MM.1S (cell line): ENCODE data around the gene SLC7A1.

Source experiments
- CTCF ChIP-seq: fragments of 300-600 bp; sonication (generic); IDR thresholded peaks from 2 replicates; pipeline ENCODE4 v1.5.1; 2016; ENCODE audit warnings: antibody characterized with exemption, low read length, mixed read lengths
- EZH2 ChIP-seq: fragments of 300-600 bp; sonication (generic); optimal IDR thresholded peaks from 2 replicates; pipeline ENCODE3; 2017; ENCODE audit warnings: low read depth, mild to moderate bottlenecking, antibody characterized with exemption, low read length, mixed read lengths
- EZH2phosphoT487 ChIP-seq: fragments of 300-600 bp; sonication (generic); IDR thresholded peaks from 2 replicates; pipeline ENCODE4 v1.6.1; 2018; ENCODE audit warnings: antibody characterized with exemption, low read length

- TF ChIP-seq CTCF (no peak), EZH2 (no peak), EZH2phosphoT487 (no peak)
These were observed 5.5 kb downstream of the SLC7A1 start for GRCh38 chr13:29589967-29590366.
